Suprapubic skin (tissue), 4 donors: Measurements from ENCODE around the gene CXCL11.

Source experiments
- CTCF ChIP-seq, 2 donors: fragments of 200-600 bp in 1 of 2; fragments of 450-650 bp in 1 of 2; sonication (generic) in 1 of 2; IDR thresholded peaks; one replicate each; pipeline ENCODE4 v1.5.1; 2016 to 2019; ENCODE audit warnings: antibody characterized with exemption in 2 of 2, mild to moderate bottlenecking in 1 of 2, moderate library complexity in 1 of 2
- EP300 ChIP-seq: sonication (generic); formaldehyde crosslinking; IDR thresholded peaks from one replicate; pipeline ENCODE4 v1.6.1; 2017; ENCODE audit warnings: antibody characterized with exemption
- POLR2A ChIP-seq, 2 donors: fragments of 450-650 bp; IDR thresholded peaks; one replicate each; pipeline ENCODE4 v1.6.1; 2017; ENCODE audit warnings: antibody characterized with exemption in 2 of 2, mild to moderate bottlenecking in 2 of 2, moderate library complexity in 2 of 2
- POLR2AphosphoS5 ChIP-seq, 3 donors: sonication (generic); formaldehyde crosslinking; IDR thresholded peaks; one replicate each; pipeline ENCODE4 v1.6.1; 2017; ENCODE audit warnings: antibody characterized with exemption in 3 of 3

DNA sequence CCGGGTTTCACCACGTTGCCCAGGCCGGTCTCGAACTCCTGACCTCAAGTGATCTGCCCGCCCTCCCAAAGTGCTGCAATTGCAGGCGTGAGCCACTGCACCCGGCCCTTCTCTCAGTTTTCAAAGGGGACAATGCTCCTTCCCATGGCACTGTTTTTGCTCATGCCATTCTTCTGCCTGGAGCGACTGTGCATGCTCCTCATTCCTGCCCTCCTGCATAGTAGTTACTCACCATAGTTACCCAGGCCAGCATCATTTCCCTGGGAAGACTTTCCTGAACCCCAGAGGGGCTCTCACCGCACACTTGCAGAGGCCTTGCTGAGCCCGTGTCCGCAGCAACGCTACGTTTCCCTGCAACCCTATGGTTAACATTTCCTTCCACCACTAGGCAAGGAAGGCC is 25.3 kb downstream of the CXCL11 start:
- no peak for TF ChIP-seq CTCF (IDR thresholded peaks at IDR 0.05)
- TF ChIP-seq EP300: no peak
- no peak for TF ChIP-seq POLR2A (IDR thresholded peaks at IDR 0.05)
- no peak for TF ChIP-seq POLR2AphosphoS5 (IDR thresholded peaks at IDR 0.05)
